Measurements from ENCODE around the gene CEP72. TPM values are rescaled to one million over a fixed set of nuclear protein-coding genes. Genes with fewer than 3 reads are reported as not detected.

CEP72 gene
- total and polyA plus RNA-seq, 2 of the 13 experiments (the other 11 are each of a cell fraction or from before 2014, with no cell fraction given) = 3.4 to 9.4 TPM

GRCh38 chr5:569358-569867 is 42.7 kb upstream of the CEP72 start:
- DNase-seq (ENCODE audit: low spot score) = no peak

GRCh38 chr5:569868-570361 is 42.2 kb upstream of the CEP72 start:
- H3K9me3 ChIP-seq (ENCODE audit: low read length) = no peaks in the 10 kb centered on the region
- CTCF ChIA-PET (ENCODE audit: low intra/inter-chr PET ratio, low total read pairs) = no interaction called here
- no peak overlapping the region for H3K4me3 ChIP-seq (replicated peaks in 1 of 3; ENCODE audit: insufficient read depth in 1 of 3, low read depth in 2 of 3, low read length in 3 of 3)
- in situ Hi-C loops (cut with HindIII; ENCODE audit: extremely low pct_ligation_motif_present, low pct_unique_long_range_greater_than_20kb) (no loop called here), intact Hi-C loops (cut with micrococcal nuclease; ENCODE audit: unreplicated experiment) (no loop called here)
- no peak overlapping the region for H3K27ac ChIP-seq (ENCODE audit: extremely low read length, insufficient read depth, low read length)
- no peak overlapping the region for H3K4me2 ChIP-seq (ENCODE audit: low read depth, low read length)
- no peak overlapping the region for H3K9ac ChIP-seq (ENCODE audit: insufficient read depth, low read depth, low read length)
- no peak for FAIRE-seq
- no TSS peak for BruUV-seq (replicated peaks)
- POLR2A ChIA-PET = no interaction called here
- ATAC-seq = no peak
- DNase-seq (ENCODE audit: low spot score) = no peak
- no peaks in the 10 kb centered on the region for H3K79me2 ChIP-seq (ENCODE audit: insufficient read depth, low read length)
- H3K4me1 ChIP-seq (ENCODE audit: insufficient read depth, low read length) = no peaks in the 10 kb centered on the region
- peaks cover 10 to 74% of the 10 kb centered on the region in 2 experiments for H3K27me3 ChIP-seq (ENCODE audit: control insufficient read depth in 1 of 2, insufficient read depth in 2 of 2, low read length in 2 of 2)
- H4K20me1 ChIP-seq (ENCODE audit: insufficient read depth, low read length) = no peaks in the 10 kb centered on the region
- H3K36me3 ChIP-seq (replicated peaks in 1 of 2; ENCODE audit: control insufficient read depth in 1 of 2, insufficient read depth in 2 of 2, low read length in 2 of 2) = no peaks in the 10 kb centered on the region
- H2AFZ ChIP-seq (ENCODE audit: low read length) = no peak overlapping the region
- TF ChIP-seq HIC2 (CRISPR knock-in tag; IDR thresholded peaks at IDR 0.05; ENCODE audit: low read depth) (no peak), ETV5 (CRISPR knock-in tag; IDR thresholded peaks at IDR 0.05; ENCODE audit: borderline replicate concordance) (no peak)
- 30% methylated on average over 2 of the region's 21 CpGs for WGBS (ENCODE audit: low lambda C conversion rate)

More at GRCh38 chr5:569358-569867, 42.7 kb upstream of the CEP72 start:
- POLR2A ChIA-PET = no interaction called here
- Histone ChIP-seq H3K4me2 (ENCODE audit: low read depth, low read length) (no peak overlapping the region), H3K36me3 (replicated peaks in 1 of 2; ENCODE audit: control insufficient read depth in 1 of 2, insufficient read depth in 2 of 2, low read length in 2 of 2) (no peaks in the 10 kb centered on the region), H3K4me1 (ENCODE audit: insufficient read depth, low read length) (no peaks in the 10 kb centered on the region), H4K20me1 (ENCODE audit: insufficient read depth, low read length) (no peaks in the 10 kb centered on the region), H3K4me3 (replicated peaks in 1 of 3; ENCODE audit: insufficient read depth in 1 of 3, low read depth in 2 of 3, low read length in 3 of 3) (no peak overlapping the region), H3K9ac (ENCODE audit: insufficient read depth, low read depth, low read length) (no peak overlapping the region), H3K79me2 (ENCODE audit: insufficient read depth, low read length) (no peaks in the 10 kb centered on the region), H3K9me3 (ENCODE audit: low read length) (no peaks in the 10 kb centered on the region), H2AFZ (ENCODE audit: low read length) (no peak overlapping the region), H3K27ac (ENCODE audit: extremely low read length, insufficient read depth, low read length) (no peak overlapping the region), H3K27me3 (ENCODE audit: control insufficient read depth in 1 of 2, insufficient read depth in 2 of 2, low read length in 2 of 2) (peaks cover 10 to 74% of the 10 kb centered on the region in 2 experiments)
- in situ Hi-C loops (cut with HindIII; ENCODE audit: extremely low pct_ligation_motif_present, low pct_unique_long_range_greater_than_20kb) (no loop called here), intact Hi-C loops (cut with micrococcal nuclease; ENCODE audit: unreplicated experiment) (no loop called here)
- TF ChIP-seq ZNF18 (CRISPR knock-in tag; IDR thresholded peaks at IDR 0.05; ENCODE audit: insufficient replicate concordance) = no peak
- TF ChIP-seq SP4 (CRISPR knock-in tag; IDR thresholded peaks at IDR 0.05) = no peak
- TF ChIP-seq NFKB2 (CRISPR knock-in tag; IDR thresholded peaks at IDR 0.05; ENCODE audit: borderline replicate concordance) = no peak
- no peak for TF ChIP-seq BHLHE40 (IDR thresholded peaks at IDR 0.05; ENCODE audit: low read length)
- no peak for TF ChIP-seq ZNF30 (CRISPR knock-in tag; IDR thresholded peaks at IDR 0.05)
- TF ChIP-seq FOXA1 (IDR thresholded peaks at IDR 0.05) = no peak
- no peak for TF ChIP-seq FOXA1 (CRISPR knock-in tag; IDR thresholded peaks at IDR 0.05)
- no peak for TF ChIP-seq FOSL2 (CRISPR knock-in tag; IDR thresholded peaks at IDR 0.05)
- TF ChIP-seq ZNF260 (CRISPR knock-in tag; IDR thresholded peaks at IDR 0.05; ENCODE audit: borderline replicate concordance, low read depth) = no peak
- FAIRE-seq (no peak), ATAC-seq (no peak)
- no TSS peak for BruUV-seq (replicated peaks)
- CTCF ChIA-PET (ENCODE audit: low intra/inter-chr PET ratio, low total read pairs) = no interaction called here
- 40% methylated on average over 14 of the region's 23 CpGs for WGBS (ENCODE audit: low lambda C conversion rate)

Measured in HepG2 (cell line).